Ovary (tissue), 9 donors: ENCODE results near the gene SAMD10. TPM values are rescaled to one million over a fixed set of nuclear protein-coding genes. Genes with fewer than 3 reads are reported as not detected.
"Not testable (repeated sequence)": the region's sequence is repeated elsewhere in the genome, so short reads cannot be mapped to it uniquely, and the experiment has no call there.

ENCODE experiments used
- DNase-seq, 5 donors: peaks; one replicate each; pipeline ENCODE4 v3.0.0-alpha.2; 2019 to 2020
- H3K27ac ChIP-seq, 2 donors: fragments of 200-600 bp; one replicate each; pipeline versions ENCODE4 v1.5.1 to v1.8.0; 2019 to 2022
- H3K27me3 ChIP-seq: fragments of 200-600 bp; one replicate; pipeline ENCODE4 v1.8.0; 2022
- H3K36me3 ChIP-seq: fragments of 200-600 bp; sonication (generic); one replicate; pipeline ENCODE4 v1.5.1; 2019
- H3K4me1 ChIP-seq: one replicate; pipeline ENCODE4 v1.8.1; 2013; ENCODE audit warnings: mild to moderate bottlenecking, moderate library complexity; ENCODE audit not compliant: insufficient read depth
- H3K4me3 ChIP-seq: fragments of 200-600 bp; sonication (generic); one replicate; pipeline ENCODE4 v1.5.1; 2017
- H3K9me3 ChIP-seq, 2 donors: fragments of 200-600 bp in 1 of 2; sonication (generic) in 1 of 2; one replicate each; pipeline versions ENCODE4 v1.5.1 to v1.8.1; 2013 to 2019; ENCODE audit warnings: mild to moderate bottlenecking in 1 of 2, moderate library complexity in 1 of 2
- CTCF ChIP-seq, 3 donors: fragments of 450-650 bp in 2 of 3; fragments of 200-600 bp in 1 of 3; IDR thresholded peaks; one replicate each; pipeline versions ENCODE4 v1.5.1 to v1.8.0; 2016 to 2022; ENCODE audit warnings: antibody characterized with exemption in 3 of 3, mild to moderate bottlenecking in 1 of 3
- EP300 ChIP-seq: sonication (generic); formaldehyde crosslinking; IDR thresholded peaks from one replicate; pipeline ENCODE4 v1.6.1; 2017; ENCODE audit warnings: antibody characterized with exemption
- POLR2A ChIP-seq: fragments of 450-650 bp; IDR thresholded peaks from one replicate; pipeline ENCODE4 v1.6.1; 2017; ENCODE audit warnings: antibody characterized with exemption, mild to moderate bottlenecking, moderate library complexity
- WGBS, 3 donors: extraction: QIAGEN DNeasy Blood & Tissue Kit in 1 of 3; methylation state at CpG; one replicate each; pipeline versions ENCODE4 v1.1.5 to v1.1.7; 2013 to 2017; 5-methylcytosine and 5-hydroxymethylcytosine counted together
- intact Hi-C, 4 donors: fragments of 100-400 bp; cut with DNase I; formaldehyde crosslinking; loops; one replicate each; pipeline versions ENCODE4 v1.11.0 to v1.15.1; 2022 to 2023
- polyA plus RNA-seq, 2 donors: library from polyadenylated mRNA; stranded (reverse); fragments of 200-250 nt in 1 of 2; fragments of 350-450 nt in 1 of 2; fragmentation: Illumina TruSeq in 1 of 2; extraction: RNeasy Lipid Tissue Mini Kit (QIAGEN cat#74804) in 1 of 2; gene quantifications; one replicate each; pipeline ENCODE4 v1.2.3, GENCODE V29; 2013 to 2014
- total RNA-seq, 7 donors: library from RNA; depleted of rRNA in 2 of 7; stranded (reverse); fragments of >200 nt in 2 of 7; fragmentation: NEBNext Ultra II Directional in 3 of 7; extraction: Animal tissue kit (Norgen Biotek cat#: 25700) in 3 of 7; gene quantifications; one replicate each; pipeline versions ENCODE4 v1.1.0 to v1.2.4, GENCODE V29; 2016 to 2023
- donor health status: DM: no; HTN: no; CAD: no; lungs with moderate emphysema.
- donor health status: DM: no; HTN: no; CAD: no.
- donor health status: Bipolar disorder and iron deficiency.
- donor health status: DM: yes; HTN: yes; CAD: no.
- donor health status: DM: no; HTN: no; CAD: no.
- donor health status: DM: yes; HTN: yes; CAD: no.

SAMD10 gene
- total and polyA plus RNA-seq, 9 donors, result 0.20 to 3.1 (median 0.50) TPM

- no peaks in the 10 kb centered on the region for H3K4me1 ChIP-seq
- WGBS, 3 donors, result 79 to 88% (median 83%) methylated on average over 2 of the region's 2 CpGs
- no peak overlapping the region for H3K27ac ChIP-seq
- H3K9me3 ChIP-seq, result no peaks in the 10 kb centered on the region
- no peak overlapping the region for H3K4me3 ChIP-seq
- H3K36me3 ChIP-seq, result no peaks in the 10 kb centered on the region
- no peak for TF ChIP-seq CTCF (IDR thresholded peaks at IDR 0.05)
- intact Hi-C loops, result no loop called here
- H3K27me3 ChIP-seq, result no peaks in the 10 kb centered on the region
- no peak for DNase-seq
Observed at GRCh38 chr20:64015635-64016034, 36.2 kb upstream of the SAMD10 start.

GRCh38 chr20:64012385-64013154 is 33.1 kb upstream of the SAMD10 start:
- DNase-seq, intact Hi-C loops, H3K9me3 ChIP-seq, H3K4me3 ChIP-seq, H3K27ac ChIP-seq, H3K27me3 ChIP-seq, H3K4me1 ChIP-seq, H3K36me3 ChIP-seq: not testable (repeated sequence)
- 82 to 93% (median 87%) methylated on average over 7 to 12 of the region's 20 CpGs for WGBS, 3 donors

GRCh38 chr20:64011366-64011779 is 31.9 kb upstream of the SAMD10 start:
- 96% methylated on average over 16 of the region's 16 CpGs for WGBS, 3 donors
- no peak for DNase-seq
- intact Hi-C loops, result no loop called here
- Histone ChIP-seq H3K27ac (no peak overlapping the region), H3K27me3 (no peaks in the 10 kb centered on the region), H3K36me3 (no peaks in the 10 kb centered on the region), H3K4me1 (no peaks in the 10 kb centered on the region), H3K4me3 (no peak overlapping the region), H3K9me3 (no peaks in the 10 kb centered on the region)
- no peak for TF ChIP-seq EP300
- no peak for TF ChIP-seq CTCF (IDR thresholded peaks at IDR 0.05)
- no peak for TF ChIP-seq POLR2A

- 85 to 88% (median 87%) methylated on average over 8 of the region's 8 CpGs for WGBS, 3 donors
- no peaks in the 10 kb centered on the region for H3K27me3 ChIP-seq
Observed at GRCh38 chr20:64010711-64011237, 31.3 kb upstream of the SAMD10 start.

More at GRCh38 chr20:64010711-64011237, 31.3 kb upstream of the SAMD10 start:
- Histone ChIP-seq H3K4me3 (no peak overlapping the region), H3K36me3 (no peaks in the 10 kb centered on the region), H3K9me3 (no peaks in the 10 kb centered on the region), H3K27ac (no peak overlapping the region), H3K4me1 (no peaks in the 10 kb centered on the region)
- DNase-seq, result no peak
- no peak for TF ChIP-seq POLR2A
- TF ChIP-seq CTCF (IDR thresholded peaks at IDR 0.05), result no peak
- no peak for TF ChIP-seq EP300
- intact Hi-C loops, result no loop called here
